Measurements from ENCODE around the gene REN.

Gene REN

DNA sequence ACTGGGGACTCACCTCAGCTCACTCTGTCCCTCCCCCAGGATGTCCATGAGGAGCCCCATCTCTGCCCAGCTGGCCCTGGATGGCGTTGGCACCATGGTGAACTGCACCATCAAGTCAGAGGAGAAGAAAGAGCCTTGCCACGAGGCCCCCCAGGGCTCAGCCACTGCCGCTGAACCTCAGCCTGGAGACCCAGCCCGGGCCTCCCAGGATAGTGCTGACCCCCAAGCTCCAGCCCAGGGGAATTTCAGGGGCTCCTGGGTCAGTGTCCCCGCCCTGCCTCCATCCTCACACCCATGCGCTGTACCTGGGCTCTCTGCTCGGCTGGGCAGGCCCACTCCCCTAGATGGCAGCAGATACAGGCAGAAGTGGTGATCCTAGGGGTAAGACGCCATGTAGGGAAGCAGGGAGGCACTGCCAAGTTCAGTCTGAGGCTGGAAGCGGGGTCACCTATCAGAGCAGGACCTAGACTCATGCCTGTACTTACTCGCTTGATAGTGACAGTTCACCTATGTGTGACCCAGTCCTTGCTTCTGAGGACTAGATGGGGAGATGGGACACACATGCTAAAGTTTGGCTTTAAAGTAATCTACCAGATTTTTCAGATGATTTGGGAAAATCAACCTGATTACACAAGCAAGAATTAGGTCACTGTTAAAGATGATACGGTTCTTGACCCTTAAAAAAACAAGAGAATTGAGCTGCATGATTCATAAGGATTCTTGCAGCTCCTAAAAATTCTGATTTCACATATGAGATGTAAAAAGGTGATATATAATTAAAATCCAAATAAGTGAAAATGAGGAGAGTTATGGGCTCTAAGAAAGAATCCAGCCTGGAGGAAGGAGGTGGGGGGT is 53.0 kb downstream of the REN start:
- Histone ChIP-seq H3K9me3 (ENCODE audit: control insufficient read depth, low read length) (no peaks in the 10 kb centered on the region), H3K4me1 (ENCODE audit: control insufficient read depth, insufficient read depth, low read length) (peaks cover 21% of the 10 kb centered on the region), H3K9ac (ENCODE audit: low read length) (no peak overlapping the region), H3K27me3 (replicated peaks; ENCODE audit: control insufficient read depth, insufficient read depth, low read length) (no peaks in the 10 kb centered on the region), H3K36me3 (ENCODE audit: control insufficient read depth, insufficient read depth, low read length, severe bottlenecking) (peaks cover 20% of the 10 kb centered on the region), H3K4me3 (ENCODE audit: low read length) (no peak overlapping the region)
- DNase-seq (ENCODE audit: low read depth): no peak

DNA sequence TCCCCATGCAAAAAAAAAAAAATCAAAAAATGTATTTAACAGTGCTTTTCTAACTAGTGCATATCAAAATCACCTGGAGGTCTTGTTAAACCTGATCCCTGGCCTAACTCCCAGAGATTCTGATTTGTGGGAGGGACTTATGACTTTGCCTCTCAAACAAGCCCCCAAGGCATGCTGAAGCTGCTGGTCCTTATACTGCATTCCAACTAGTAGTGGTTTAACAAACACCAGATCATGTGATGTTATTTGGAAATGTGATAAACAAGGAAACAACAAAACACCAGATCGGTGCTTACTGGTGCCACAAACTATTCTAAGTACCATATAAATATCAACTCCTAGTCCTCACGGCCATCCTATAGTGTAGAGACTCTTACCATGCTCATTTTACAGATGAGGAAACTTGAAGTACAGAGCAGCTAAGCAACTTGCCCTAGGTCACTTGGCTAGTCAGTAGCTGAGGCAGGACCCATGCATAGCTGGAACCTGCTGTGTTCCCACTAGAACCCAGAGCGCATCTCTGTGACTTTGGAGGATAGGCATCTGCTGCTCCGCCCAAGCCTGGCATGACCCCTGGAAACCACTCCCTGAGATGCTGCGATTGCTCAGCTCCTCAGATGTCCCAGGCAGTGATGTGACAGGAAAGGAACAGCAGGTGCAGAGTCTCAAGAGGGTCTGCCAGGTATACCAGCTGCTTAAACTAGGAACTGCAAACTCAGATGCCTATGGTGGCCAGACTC is 55.1 kb downstream of the REN start:
- Histone ChIP-seq H3K36me3 (ENCODE audit: control insufficient read depth, insufficient read depth, low read length, severe bottlenecking) (peaks cover 7% of the 10 kb centered on the region), H3K9ac (ENCODE audit: low read length) (no peak overlapping the region), H3K4me3 (ENCODE audit: low read length) (no peak overlapping the region), H3K27me3 (replicated peaks; ENCODE audit: control insufficient read depth, insufficient read depth, low read length) (no peaks in the 10 kb centered on the region), H3K4me1 (ENCODE audit: control insufficient read depth, insufficient read depth, low read length) (peaks cover 18% of the 10 kb centered on the region), H3K9me3 (ENCODE audit: control insufficient read depth, low read length) (no peaks in the 10 kb centered on the region)
- no peak for DNase-seq (ENCODE audit: low read depth)

DNA sequence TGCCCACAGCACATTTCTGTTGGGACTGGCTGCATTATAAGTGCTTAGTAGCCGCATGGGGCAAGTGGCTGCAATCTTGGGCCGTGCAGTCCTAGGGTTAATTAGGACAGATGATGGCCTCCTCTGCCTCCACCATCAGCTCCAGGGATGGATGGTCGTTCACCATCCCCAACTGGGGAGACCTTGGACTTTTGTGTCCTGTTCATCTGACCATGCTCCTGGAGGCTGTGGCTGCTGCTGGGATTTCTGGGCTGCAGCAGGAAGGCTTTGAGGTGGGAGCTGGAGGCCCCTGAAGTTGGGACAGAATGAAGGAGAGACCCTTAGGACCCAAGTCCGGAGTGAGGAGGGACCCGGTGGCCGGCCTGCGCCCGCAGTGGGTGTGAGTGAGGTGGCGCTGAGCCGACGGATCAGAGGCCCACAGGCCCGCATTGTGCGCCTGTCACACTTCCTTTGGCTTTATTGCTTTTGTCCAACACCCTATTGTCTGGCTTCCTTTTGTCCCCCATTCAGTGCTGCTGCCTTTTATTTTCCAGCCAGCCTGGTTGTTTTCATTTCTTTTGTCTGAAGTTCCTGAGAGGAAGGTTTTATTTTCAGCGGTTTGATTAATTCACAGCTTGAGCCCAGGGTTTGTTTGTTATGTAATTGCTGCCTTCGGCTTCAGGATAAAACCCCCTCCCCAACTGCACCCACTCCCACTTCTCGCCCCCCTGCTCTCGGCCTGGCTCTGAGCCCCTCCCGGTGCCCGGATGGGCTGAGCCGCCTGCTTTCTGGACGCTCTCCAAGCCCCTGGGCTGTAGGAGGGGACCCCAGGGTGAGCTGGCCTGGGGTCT is 57.6 kb downstream of the REN start:
- DNase-seq (ENCODE audit: low read depth): no peak
- no peaks in the 10 kb centered on the region for H3K9me3 ChIP-seq (ENCODE audit: control insufficient read depth, low read length)
- H3K27me3 ChIP-seq (replicated peaks; ENCODE audit: control insufficient read depth, insufficient read depth, low read length): no peaks in the 10 kb centered on the region
- H3K36me3 ChIP-seq (ENCODE audit: control insufficient read depth, insufficient read depth, low read length, severe bottlenecking): peaks cover 3% of the 10 kb centered on the region
- no peak overlapping the region for H3K4me3 ChIP-seq (ENCODE audit: low read length)
- H3K9ac ChIP-seq (ENCODE audit: low read length): no peak overlapping the region
- peaks cover 23% of the 10 kb centered on the region for H3K4me1 ChIP-seq (ENCODE audit: control insufficient read depth, insufficient read depth, low read length)

DNA sequence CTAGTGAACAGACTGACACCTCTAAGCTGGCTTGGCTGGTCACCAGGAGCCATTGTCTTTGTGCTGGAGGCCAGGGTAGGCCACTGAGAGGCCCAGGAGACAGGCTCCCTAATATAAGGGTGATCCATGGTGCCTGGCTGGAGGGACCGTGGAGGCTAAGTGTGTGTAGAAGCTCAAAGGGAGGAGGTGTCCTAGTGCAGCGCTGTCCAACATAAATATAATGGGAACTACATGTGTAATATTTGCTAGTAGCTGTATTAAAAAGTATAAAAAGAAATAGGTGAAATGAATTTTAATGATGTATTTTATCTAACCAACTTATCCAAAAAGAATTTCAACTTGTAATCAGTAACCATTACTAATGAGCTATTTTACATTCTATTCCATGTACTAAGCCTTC is 58.2 kb downstream of the REN start:
- Histone ChIP-seq H3K36me3 (ENCODE audit: control insufficient read depth, insufficient read depth, low read length, severe bottlenecking) (peaks cover 3% of the 10 kb centered on the region), H3K27me3 (replicated peaks; ENCODE audit: control insufficient read depth, insufficient read depth, low read length) (no peaks in the 10 kb centered on the region), H3K9ac (ENCODE audit: low read length) (no peak overlapping the region), H3K4me3 (ENCODE audit: low read length) (no peak overlapping the region), H3K4me1 (ENCODE audit: control insufficient read depth, insufficient read depth, low read length) (peaks cover 23% of the 10 kb centered on the region), H3K9me3 (ENCODE audit: control insufficient read depth, low read length) (no peaks in the 10 kb centered on the region)
- DNase-seq (ENCODE audit: low read depth): no peak

DNA sequence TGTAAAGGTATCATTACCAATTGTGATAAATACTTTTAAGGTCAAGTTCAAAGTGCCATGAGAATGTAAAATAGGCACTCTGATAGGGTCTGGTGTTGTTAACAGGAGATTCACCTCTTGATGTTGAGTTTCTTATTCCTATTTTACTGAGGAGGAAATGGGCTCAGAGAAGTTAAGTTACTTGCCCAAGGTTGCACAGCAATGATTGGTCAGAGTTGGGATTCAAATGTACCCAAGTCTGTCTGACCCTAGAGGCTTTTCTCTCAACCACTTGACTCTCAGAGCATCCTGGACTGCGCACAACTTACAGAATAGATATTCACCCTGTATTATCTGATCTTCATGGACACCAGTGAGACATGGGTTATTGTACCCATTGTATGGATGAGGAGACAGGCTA is 59.3 kb downstream of the REN start:
- peaks cover 30% of the 10 kb centered on the region for H3K4me1 ChIP-seq (ENCODE audit: control insufficient read depth, insufficient read depth, low read length)

DNA sequence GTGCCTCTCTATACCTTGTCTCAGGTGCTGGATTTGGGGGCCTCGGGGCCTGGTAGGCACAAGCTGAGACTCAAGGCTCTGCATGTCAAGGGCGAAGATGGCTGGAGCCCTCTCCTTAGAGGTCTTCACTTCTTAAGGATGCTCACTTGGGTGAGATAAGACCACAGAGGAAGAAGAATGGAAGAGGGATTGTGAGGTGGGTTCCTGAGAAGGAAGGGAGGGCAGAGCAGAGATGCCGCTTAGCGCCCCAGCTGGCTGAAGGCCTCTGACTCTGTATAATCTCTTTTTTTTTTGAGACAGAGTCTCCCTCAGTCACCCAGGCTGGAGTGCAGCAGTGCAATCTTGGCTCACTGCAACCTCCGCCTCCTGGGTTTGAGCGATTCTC is 61.0 kb downstream of the REN start:
- H3K9ac ChIP-seq (ENCODE audit: low read length): no peak overlapping the region
- peaks cover 3% of the 10 kb centered on the region for H3K36me3 ChIP-seq (ENCODE audit: control insufficient read depth, insufficient read depth, low read length, severe bottlenecking)
- H3K4me1 ChIP-seq (ENCODE audit: control insufficient read depth, insufficient read depth, low read length): peaks cover 37% of the 10 kb centered on the region
- no peaks in the 10 kb centered on the region for H3K27me3 ChIP-seq (replicated peaks; ENCODE audit: control insufficient read depth, insufficient read depth, low read length)
- H3K4me3 ChIP-seq (ENCODE audit: low read length): no peak overlapping the region
- DNase-seq (ENCODE audit: low read depth): no peak
- no peaks in the 10 kb centered on the region for H3K9me3 ChIP-seq (ENCODE audit: control insufficient read depth, low read length)

More for the DNA sequence above, 59.3 kb downstream of the REN start:
- Histone ChIP-seq H3K4me3 (ENCODE audit: low read length) (no peak overlapping the region), H3K36me3 (ENCODE audit: control insufficient read depth, insufficient read depth, low read length, severe bottlenecking) (peaks cover 3% of the 10 kb centered on the region), H3K9ac (ENCODE audit: low read length) (no peak overlapping the region), H3K27me3 (replicated peaks; ENCODE audit: control insufficient read depth, insufficient read depth, low read length) (no peaks in the 10 kb centered on the region), H3K9me3 (ENCODE audit: control insufficient read depth, low read length) (no peaks in the 10 kb centered on the region)
- DNase-seq (ENCODE audit: low read depth): no peak
